GM23338 (cell line): ENCODE data around the gene OBSCN. TPM values are rescaled to one million over a fixed set of nuclear protein-coding genes. Genes with fewer than 3 reads are reported as not detected.

Experiments used
- ATAC-seq: fragments of 200-7000 bp; cut with Tn5 transposase; 3 replicates; pipeline ENCODE4 v1.9.1; 2020
- DNase-seq: peaks from one replicate; pipeline ENCODE4 v3.0.0-alpha.2; 2015; ENCODE audit warnings: low spot score
- H2AFZ ChIP-seq: fragments of 200-600 bp; sonication (generic); 2 replicates; pipeline ENCODE4 v1.8.0; 2016; ENCODE audit warnings: antibody characterized with exemption, mild to moderate bottlenecking, moderate library complexity
- H3F3A ChIP-seq: fragments of 200-600 bp; sonication (generic); replicated peaks from 2 replicates; pipeline ENCODE4 v1.8.0; 2017; ENCODE audit warnings: antibody characterized with exemption, mixed run types, low read depth
- H3K27ac ChIP-seq: fragments of 200-600 bp; sonication (generic); 2 replicates; pipeline ENCODE4 v1.6.1; 2016; ENCODE audit warnings: low read depth
- H3K27me3 ChIP-seq: fragments of 200-600 bp; sonication (generic); 2 replicates; pipeline ENCODE4 v1.8.0; 2016; ENCODE audit warnings: mild to moderate bottlenecking, mixed run types, moderate library complexity; ENCODE audit not compliant: insufficient read depth
- H3K36me3 ChIP-seq: fragments of 200-600 bp; sonication (generic); 2 replicates; pipeline ENCODE4 v1.8.0; 2016; ENCODE audit warnings: mild to moderate bottlenecking; ENCODE audit not compliant: insufficient read depth
- H3K4me1 ChIP-seq: fragments of 200-600 bp; sonication (generic); 2 replicates; pipeline ENCODE4 v1.8.0; 2016; ENCODE audit warnings: mild to moderate bottlenecking, moderate library complexity; ENCODE audit not compliant: insufficient read depth
- H3K4me2 ChIP-seq: fragments of 200-600 bp; sonication (generic); 2 replicates; pipeline ENCODE4 v1.7.1; 2017; ENCODE audit warnings: mixed run types
- H3K4me3 ChIP-seq: fragments of 200-600 bp; sonication (generic); 2 replicates; pipeline ENCODE4 v1.6.1; 2016; ENCODE audit warnings: mixed run types
- H3K79me2 ChIP-seq: fragments of 200-600 bp; sonication (generic); replicated peaks from 2 replicates; pipeline ENCODE4 v1.8.0; 2017; ENCODE audit warnings: mild to moderate bottlenecking; ENCODE audit not compliant: insufficient read depth
- H3K9me2 ChIP-seq: fragments of 200-600 bp; sonication (generic); 2 replicates; pipeline ENCODE4 v1.8.0; 2017; ENCODE audit not compliant: insufficient read depth
- H4K20me1 ChIP-seq: fragments of 200-600 bp; sonication (generic); replicated peaks from 2 replicates; pipeline ENCODE4 v1.8.0; 2017; ENCODE audit warnings: mild to moderate bottlenecking; ENCODE audit not compliant: insufficient read depth
- H3K27ac Mint-ChIP-seq: 2 replicates; pipeline ENCODE4 v1.8.0; 2020; ENCODE audit warnings: inconsistent platforms, mild to moderate bottlenecking, moderate library complexity, mixed read lengths
- H3K27me3 Mint-ChIP-seq: 3 replicates; pipeline ENCODE4 v1.8.0; 2022; ENCODE audit warnings: low read depth, mild to moderate bottlenecking, moderate library complexity, mixed read lengths, inconsistent platforms; ENCODE audit not compliant: insufficient read depth, poor library complexity
- H3K36me3 Mint-ChIP-seq: 3 replicates; pipeline ENCODE4 v1.8.0; 2021; ENCODE audit warnings: low read depth, mild to moderate bottlenecking, inconsistent platforms, moderate library complexity, mixed read lengths
- H3K4me1 Mint-ChIP-seq: 3 replicates; pipeline ENCODE4 v1.8.0; 2020; ENCODE audit warnings: mild to moderate bottlenecking, inconsistent platforms, mixed read lengths
- H3K4me3 Mint-ChIP-seq: 3 replicates; pipeline ENCODE4 v1.8.0; 2021; ENCODE audit warnings: moderate library complexity, mild to moderate bottlenecking, inconsistent platforms, mixed read lengths
- H3K9me3 Mint-ChIP-seq: 3 replicates; pipeline ENCODE4 v1.8.0; 2020; ENCODE audit warnings: moderate library complexity, mild to moderate bottlenecking, inconsistent platforms, mixed read lengths
- CTCF ChIP-seq, 2 experiments: fragments of 200-600 bp in 1 of 2; sonication (generic) in 1 of 2; conservative IDR thresholded peaks; 2 replicates each; pipeline versions ENCODE4 v1.5.1 to v1.6.1; 2016 to 2017; ENCODE audit warnings: antibody characterized with exemption in 2 of 2, low read depth in 2 of 2, mild to moderate bottlenecking in 2 of 2, moderate library complexity in 1 of 2
- ETS1 ChIP-seq: IDR thresholded peaks from 2 replicates; pipeline ENCODE4 v1.6.1; 2016; ENCODE audit warnings: antibody characterized with exemption
- EZH2 ChIP-seq: fragments of 200-600 bp; sonication (generic); IDR thresholded peaks from one replicate; pipeline ENCODE4 v1.8.0; 2017; ENCODE audit warnings: antibody characterized with exemption, mild to moderate bottlenecking, low read depth; ENCODE audit not compliant: unreplicated experiment
- EZH2phosphoT487 ChIP-seq: fragments of 200-600 bp; sonication (generic); IDR thresholded peaks from one replicate; pipeline ENCODE4 v1.8.1; 2018; ENCODE audit warnings: antibody characterized with exemption; ENCODE audit not compliant: unreplicated experiment
- NANOG ChIP-seq: IDR thresholded peaks from 2 replicates; pipeline ENCODE4 v1.6.1; 2016; ENCODE audit warnings: antibody characterized with exemption, borderline replicate concordance
- STAT1 ChIP-seq: IDR thresholded peaks from one replicate; pipeline ENCODE4 v1.6.1; 2016; ENCODE audit warnings: antibody characterized with exemption; ENCODE audit not compliant: unreplicated experiment
- ZNF114 ChIP-seq: fragments of 250-450 bp; sonication (Bioruptor Pico); IDR thresholded peaks from 2 replicates; pipeline ENCODE4 v1.5.0; 2020; ENCODE audit warnings: mild to moderate bottlenecking, moderate library complexity
- ZNF331 ChIP-seq: fragments of 250-450 bp; sonication (Bioruptor Pico); IDR thresholded peaks from 2 replicates; pipeline ENCODE4 v1.5.0; 2020; ENCODE audit warnings: low read depth, mild to moderate bottlenecking, moderate library complexity
- ZNF462 ChIP-seq: fragments of 250-450 bp; sonication (Bioruptor Pico); IDR thresholded peaks from 2 replicates; pipeline ENCODE4 v1.5.0; 2020; ENCODE audit warnings: mild to moderate bottlenecking, moderate library complexity
- polyA plus RNA-seq: library from polyadenylated mRNA; unstranded; fragments of >200 nt; fragmentation: Nextera tagmentation; extraction: Ambion mirVana; gene quantifications from 2 replicates; pipeline ENCODE4 v1.2.1, GENCODE V29; 2016
- total RNA-seq: library from RNA; depleted of rRNA; stranded (reverse); fragments of >200 nt; shearing (Covaris generic); gene quantifications from 2 replicates; pipeline ENCODE4 v1.2.3, GENCODE V29; 2014

OBSCN gene
- total and polyA plus RNA-seq, 2 experiments from 2014 or later: 8.4 to 38.5 TPM

GRCh38 chr1:228391411-228392020, 183.7 kb downstream of the OBSCN start:
- H3K27ac ChIP-seq: no peak overlapping the region
- no peak overlapping the region for H3K4me2 ChIP-seq
- TF ChIP-seq EZH2phosphoT487 (no peak), EZH2 (no peak), ZNF114 (CRISPR knock-in tag) (no peak), CTCF (conservative IDR thresholded peaks at IDR 0.05; ENCODE audit: low read depth in 2 of 2) (no peak), STAT1 (no peak), ZNF462 (CRISPR knock-in tag) (no peak), ZNF331 (CRISPR knock-in tag) (no peak), ETS1 (no peak), NANOG (no peak)

More at GRCh38 chr1:228391411-228392020, 183.7 kb downstream of the OBSCN start:
- H3K36me3 Mint-ChIP-seq: peaks cover 21% of the 10 kb centered on the region
- H4K20me1 ChIP-seq: no peaks in the 10 kb centered on the region; the same call in 1 of the 2 replicates
- H3K36me3 ChIP-seq: no peaks in the 10 kb centered on the region; the same call in 1 of the 2 replicates
- no peaks in the 10 kb centered on the region for H3K4me1 ChIP-seq
- no peak overlapping the region for H3K4me3 Mint-ChIP-seq
- ATAC-seq: peak; percentile 20; the same call in 1 of the 3 replicates
- no peaks in the 10 kb centered on the region for H3K9me2 ChIP-seq
- H3K4me3 ChIP-seq: no peak overlapping the region
- no peaks in the 10 kb centered on the region for H3K4me1 Mint-ChIP-seq
- H3F3A ChIP-seq: no peaks in the 10 kb centered on the region
- H2AFZ ChIP-seq: no peak overlapping the region
- H3K9me3 Mint-ChIP-seq: no peaks in the 10 kb centered on the region
- DNase-seq: no peak
- H3K27ac Mint-ChIP-seq: no peak overlapping the region
- H3K79me2 ChIP-seq: no peaks in the 10 kb centered on the region
- no peaks in the 10 kb centered on the region for H3K27me3 ChIP-seq
- peaks cover 9% of the 10 kb centered on the region for H3K27me3 Mint-ChIP-seq
